GM19438 (cell line): ENCODE measurements around the gene GALNT11.
"Not testable (repeated sequence)": the region's sequence is repeated elsewhere in the genome, so short reads cannot be mapped to it uniquely, and the experiment has no call there.

ENCODE experiments used
- ATAC-seq: cut with Tn5 transposase; IDR thresholded peaks from one replicate; pipeline ENCODE4 v1.9.1; 2021; ENCODE audit warnings: low read depth; ENCODE audit not compliant: unreplicated experiment

GALNT11 gene

DNA sequence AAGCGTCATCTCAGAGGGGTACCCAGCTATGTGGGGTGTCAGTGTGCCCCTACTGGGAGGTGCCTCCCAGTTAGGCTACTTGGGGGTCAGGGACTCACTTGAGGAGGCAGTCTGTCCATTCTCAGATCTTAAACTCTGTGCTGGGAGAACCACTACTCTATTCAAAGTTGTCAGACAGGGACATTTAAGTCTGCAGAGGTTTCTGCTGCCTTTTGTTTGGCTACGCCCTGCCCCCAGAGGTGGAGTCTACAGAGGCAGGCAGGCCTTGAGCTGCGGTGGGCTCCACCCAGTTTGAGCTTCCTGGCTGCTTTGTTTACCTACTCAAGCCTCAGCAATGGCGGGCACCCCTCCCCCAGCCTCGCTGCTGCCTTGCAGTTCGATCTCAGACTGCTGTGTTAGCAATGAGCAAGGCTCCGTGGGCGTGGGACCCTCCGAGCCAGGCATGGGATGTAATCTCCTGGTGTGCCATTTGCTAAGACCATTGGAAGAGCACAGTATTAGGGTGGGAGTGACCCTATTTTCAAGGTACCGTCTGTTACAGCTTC lies 40.4 kb downstream of the GALNT11 start:
- not testable (repeated sequence) for ATAC-seq

DNA sequence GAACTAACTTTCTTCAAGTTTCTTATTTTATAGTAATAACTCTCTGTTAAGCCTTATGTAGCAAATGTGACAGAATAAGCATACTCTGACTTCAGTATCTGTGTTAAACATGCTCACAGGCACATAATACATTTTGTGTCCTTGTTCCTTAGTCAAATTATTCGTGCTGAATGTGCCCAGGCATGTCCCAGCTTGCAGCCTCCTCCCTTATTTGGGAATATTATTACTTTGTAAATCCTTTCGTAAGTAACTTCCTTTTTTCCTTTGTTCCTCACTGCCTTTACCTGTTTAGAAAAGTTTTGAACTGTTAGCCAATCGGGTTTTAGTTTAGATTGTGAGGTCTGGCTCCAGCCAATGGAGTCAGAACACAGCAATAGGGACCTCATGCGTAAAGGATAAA lies 46.9 kb downstream of the GALNT11 start:
- ATAC-seq, result no peak

DNA sequence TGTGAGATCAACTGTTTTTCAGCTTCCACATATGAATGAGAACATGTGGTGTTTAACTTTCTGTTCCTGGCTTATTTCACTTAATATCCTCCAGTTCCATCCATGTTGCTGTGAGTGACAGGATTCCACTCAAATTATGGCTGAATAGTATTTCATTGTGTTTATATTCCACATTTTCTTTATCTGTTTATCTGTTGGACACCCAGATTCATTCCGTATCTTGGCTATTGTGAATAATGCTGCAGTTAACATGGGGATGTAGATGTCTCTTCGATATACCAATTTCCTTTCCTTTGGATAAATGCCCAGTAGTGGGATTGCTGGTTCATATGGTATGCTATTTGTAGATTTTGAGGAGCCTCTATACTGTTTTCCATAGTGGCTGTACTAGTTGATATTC lies 47.9 kb downstream of the GALNT11 start:
- ATAC-seq, result no peak

DNA sequence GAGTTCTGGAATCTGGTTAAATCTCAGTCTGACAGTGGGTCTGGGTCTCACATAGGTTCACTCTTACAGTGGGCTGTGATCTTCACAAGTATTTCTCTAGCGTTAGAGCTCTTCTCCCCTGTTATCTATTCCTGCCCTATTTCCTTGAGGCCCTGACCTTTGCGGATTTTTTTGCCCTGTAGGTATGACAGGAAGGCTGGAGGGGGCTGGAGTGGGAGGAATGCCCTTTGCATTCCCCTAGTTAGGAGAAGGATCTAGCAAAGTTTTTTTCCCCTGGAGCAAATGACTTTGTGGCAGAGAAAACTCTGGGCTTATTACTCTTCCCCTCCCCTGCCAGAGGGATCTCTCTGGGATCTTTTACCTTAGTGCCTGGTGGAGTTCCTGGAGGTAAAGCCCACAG lies 49.2 kb downstream of the GALNT11 start:
- no peak for ATAC-seq

DNA sequence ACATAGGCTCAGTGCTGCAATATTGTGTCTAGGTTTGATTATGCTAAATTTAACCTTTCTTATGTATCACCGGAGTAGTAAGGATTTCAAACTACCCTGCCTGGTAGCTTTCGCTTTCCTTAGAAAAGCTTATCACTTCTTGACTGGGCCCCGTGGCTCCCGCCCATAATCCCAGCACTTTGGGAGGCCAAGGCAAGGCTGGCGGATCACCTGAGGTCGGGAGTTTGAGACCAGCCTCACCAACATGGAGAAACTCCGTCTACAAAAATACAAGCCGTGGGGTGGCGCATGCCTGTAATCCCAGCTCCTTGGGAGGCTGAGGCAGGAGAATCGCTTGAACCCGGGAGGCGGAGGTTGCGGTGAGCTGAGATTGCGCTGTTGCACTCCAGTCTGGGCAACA lies 49.9 kb downstream of the GALNT11 start:
- ATAC-seq, result not testable (repeated sequence)

DNA sequence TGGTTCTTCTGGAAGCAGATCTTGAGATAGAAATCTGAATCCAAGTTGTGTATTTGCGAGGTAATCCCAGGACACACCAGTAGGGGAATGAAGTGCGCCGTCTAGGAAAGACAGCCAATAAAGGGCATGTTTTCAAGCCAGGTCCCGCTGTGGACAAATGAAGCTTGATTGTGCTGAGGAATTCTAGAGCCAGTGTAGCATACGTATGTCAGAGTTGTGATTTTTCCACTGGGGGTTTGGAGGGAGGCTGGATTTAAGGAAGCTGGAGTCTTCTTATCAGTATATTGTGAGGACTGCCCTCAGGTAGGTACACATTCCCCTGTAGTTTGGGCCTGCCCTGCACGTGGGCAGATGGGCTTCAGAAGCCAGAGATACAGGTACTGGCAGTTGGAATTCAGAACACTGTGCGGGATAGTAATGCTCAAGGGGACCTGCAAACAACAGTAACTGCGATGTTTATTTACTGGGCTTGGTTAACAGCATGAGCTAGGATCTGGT lies 50.9 kb downstream of the GALNT11 start:
- no peak for ATAC-seq

DNA sequence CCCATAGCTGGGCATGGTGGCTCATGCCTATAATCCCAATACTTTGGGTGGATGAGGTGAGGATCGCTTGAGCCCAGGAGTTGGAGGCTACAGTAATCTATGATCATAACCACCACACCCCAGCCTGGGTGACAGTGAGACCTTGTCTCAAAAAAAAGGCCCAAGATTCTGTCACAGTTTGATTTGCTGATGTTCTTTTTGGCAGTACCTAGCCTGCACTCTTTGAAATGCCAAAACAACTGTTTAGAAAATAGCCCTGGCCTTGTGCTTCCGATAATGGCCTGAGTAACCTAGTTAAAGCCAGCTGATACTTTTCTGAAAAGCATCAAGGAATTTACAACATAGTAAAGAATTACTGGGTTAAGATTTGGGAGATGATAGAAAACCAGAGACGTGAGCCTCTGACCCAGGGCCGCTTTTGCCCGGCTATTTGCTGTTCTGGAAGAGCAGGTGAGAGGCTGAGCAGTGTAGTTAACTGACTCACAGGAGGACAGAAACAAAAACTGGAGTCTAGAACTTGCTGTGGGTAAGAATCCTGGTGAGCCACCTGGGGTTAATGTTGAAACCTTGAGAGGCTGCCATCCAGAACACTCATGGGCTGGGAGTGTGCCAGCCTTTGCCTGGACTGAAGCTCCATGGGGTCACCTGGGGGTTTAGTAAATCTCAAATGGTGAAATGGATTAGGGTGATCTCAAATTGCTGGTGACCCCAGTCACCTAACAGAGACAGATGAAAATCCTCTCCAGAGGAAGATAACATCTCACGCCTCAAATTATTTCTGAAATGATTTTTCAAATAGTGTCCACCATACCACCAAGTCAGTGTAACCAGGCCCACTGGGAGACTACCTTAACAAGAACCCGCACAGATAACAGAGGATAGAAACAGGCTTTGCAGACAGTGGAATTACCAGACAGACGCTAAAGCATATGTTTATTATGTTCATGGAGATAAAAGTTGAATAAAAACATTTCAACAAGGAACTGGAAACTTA lies 51.8 kb downstream of the GALNT11 start:
- ATAC-seq, result no peak

DNA sequence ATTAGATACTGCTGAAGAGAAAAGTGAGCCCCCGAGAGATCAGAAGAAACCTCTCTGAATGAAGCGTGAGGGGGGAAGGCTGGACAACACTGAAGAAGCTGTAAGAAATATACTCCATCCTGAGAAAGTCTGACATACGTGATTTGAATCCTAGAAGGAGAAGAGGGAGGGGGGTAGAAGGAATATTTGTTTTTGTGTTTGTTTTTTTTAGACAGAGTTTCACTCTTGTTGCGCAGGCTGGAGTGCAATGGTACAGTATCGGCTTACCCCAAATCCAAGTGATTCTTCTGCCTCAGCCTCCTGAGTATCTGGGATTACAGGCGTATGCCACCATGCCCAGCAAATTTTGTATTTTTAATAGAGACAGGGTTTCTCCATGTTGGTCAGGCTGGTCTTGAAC lies 52.6 kb downstream of the GALNT11 start:
- no peak for ATAC-seq

DNA sequence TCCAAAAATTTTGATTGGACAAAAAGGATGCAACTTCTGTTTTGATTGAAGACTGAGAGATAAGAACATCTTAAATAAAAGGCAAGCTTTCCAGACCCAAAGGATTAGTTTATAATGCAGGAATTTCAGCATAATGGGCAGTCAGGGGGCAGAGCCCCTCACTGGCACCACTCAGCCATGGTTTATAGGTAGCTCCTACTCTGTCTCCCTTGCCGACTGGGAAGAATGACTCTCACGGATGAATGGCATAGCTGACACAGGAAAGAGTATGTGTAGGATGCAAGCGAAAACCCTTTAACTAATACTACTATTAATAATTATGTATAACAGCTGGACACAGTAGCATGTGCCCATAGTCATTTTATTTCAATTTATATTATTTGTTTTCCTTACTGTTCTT lies 53.3 kb downstream of the GALNT11 start:
- no peak for ATAC-seq

DNA sequence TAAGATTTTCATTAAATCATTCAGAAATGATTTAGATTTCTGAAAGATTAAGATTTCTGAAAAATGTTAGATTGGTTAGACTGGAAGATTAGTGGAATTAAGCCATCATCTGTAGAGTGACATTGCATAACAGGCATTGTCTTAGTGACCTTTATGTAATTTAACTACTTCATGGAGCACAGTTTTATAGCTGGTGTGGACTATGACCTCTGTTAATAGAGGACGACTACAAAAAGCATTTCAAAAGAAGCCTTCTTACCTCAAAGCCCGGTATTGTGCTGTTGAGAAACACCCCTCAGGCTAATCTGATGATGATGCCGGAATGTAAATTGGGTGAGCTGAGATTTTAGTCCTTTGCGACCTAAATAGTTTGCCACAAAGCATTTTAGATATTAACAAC lies 55.6 kb downstream of the GALNT11 start:
- no peak for ATAC-seq

DNA sequence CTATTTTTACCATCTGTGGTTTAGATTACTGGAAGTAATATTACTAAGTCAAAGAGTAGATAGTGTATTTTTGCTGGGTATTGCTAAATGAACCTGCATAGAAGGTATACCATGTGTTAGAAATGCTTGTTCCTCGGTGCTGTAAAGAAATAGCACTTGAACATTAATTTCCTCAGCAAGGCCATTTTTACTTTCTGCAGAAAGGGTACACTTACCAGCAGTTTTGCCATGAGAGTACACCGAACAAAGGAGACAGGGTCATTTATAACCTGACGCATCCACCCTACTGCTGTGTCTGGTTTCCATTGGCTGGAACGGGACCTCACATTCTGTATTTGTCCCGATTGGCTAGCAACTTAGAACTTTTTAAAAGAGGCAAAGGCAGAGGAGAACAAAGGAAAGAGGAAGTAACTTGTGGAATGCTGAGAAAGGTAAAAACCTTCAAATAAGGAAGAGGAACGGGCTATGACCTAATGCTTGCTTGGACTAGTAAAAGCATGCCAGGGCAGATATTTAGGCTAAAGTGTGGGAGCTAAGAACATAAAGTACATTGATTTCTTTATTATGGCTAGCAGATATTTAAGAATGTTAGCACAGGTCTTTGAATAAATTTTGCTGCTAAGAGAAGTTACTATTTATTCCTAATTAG lies 56.7 kb downstream of the GALNT11 start:
- ATAC-seq, result not testable (repeated sequence)

DNA sequence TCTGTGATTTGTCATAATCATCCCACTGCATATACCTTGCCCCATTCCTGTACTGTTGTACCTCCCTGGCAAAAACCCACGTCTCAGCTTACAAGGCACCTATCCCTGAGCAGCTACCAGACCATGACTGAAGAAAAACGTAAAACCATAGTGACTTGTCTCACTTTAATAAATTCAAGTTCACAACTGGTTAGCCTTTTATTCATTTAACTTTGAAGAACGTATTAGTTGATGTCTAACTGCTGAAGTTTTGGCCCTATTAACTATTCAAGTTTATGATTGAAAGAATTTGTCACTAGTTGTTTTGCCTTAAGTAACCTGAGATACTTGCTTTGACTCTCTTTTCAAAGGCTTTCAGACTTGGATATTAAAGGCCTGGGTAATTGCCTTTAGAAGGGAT lies 59.7 kb downstream of the GALNT11 start:
- ATAC-seq, result no peak

DNA sequence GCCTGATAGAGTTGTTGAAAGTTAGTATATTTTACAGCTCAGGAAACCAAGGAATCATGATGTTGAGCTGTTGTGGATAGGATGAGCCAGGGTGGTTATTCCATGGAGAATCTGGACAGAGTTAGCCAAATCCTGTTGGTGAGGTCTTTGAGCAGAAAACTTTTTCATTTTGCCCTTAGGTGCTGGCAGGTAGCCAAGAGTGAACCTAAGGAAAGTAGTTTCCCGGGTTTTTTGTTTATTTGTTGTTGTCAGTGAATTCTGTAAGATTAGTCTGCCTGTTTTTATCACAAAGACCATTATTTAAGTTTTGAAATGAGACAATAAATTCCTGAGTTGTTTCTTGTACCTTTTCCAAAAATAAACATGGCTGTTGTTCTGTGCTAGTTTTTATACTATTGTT lies 61.0 kb downstream of the GALNT11 start:
- no peak for ATAC-seq

DNA sequence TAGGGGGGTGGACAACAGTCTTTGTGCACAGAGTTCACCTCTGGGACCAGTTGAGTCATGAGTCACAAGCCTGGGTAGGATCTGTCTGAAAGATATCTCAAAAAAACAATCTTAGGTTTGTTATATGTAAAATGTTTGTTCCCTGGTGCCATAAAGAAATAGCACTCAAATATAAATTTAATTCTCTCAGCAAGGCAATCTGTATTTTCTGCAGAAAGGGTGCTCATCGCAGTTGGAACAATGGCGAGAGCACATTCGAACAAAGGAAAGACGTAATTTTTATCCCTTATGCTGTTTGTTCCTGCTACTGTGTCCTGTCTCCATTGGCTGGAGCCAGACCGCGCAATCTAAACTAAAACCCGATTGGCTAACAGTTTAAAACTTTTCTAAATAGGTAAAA lies 63.7 kb downstream of the GALNT11 start:
- ATAC-seq, result no peak

DNA sequence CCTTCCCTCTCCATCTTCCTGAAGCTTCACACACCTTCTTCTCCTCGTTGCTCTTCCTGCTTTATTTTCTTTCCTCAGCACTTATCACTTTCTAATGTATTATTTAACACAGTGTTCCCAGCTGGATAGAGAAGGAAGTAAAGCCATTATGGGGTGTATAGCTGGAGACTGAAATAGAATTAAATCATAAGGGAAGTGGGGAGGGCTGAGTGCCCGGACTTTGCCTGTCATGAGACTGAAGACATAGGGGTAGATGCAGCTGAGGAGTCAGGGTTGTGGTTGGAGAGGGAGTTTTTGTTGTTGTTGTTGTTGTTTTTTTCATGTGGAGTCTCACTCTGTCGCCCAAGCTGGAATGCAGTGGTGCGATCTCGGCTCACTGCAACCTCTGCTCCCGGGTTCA lies 65.3 kb downstream of the GALNT11 start:
- ATAC-seq, result no peak

DNA sequence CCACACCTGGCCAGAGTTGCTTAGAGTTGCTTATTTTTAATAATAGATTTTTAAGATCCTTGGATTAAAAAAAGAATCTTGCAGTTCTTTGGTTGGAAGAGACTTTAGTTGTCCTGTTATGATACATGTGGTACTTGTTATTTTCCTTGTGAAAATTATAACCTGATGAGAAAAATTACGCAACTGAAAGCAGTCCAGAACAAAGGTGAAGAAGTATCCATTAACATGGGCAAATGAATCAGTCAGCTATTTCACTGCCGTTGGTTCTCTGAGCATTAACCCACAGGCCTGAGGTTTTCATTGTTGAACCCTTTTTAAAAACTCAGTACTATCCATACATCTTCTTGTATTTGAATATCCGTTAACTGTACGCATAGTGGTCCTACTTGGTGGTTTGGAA lies 68.2 kb downstream of the GALNT11 start:
- no peak for ATAC-seq

DNA sequence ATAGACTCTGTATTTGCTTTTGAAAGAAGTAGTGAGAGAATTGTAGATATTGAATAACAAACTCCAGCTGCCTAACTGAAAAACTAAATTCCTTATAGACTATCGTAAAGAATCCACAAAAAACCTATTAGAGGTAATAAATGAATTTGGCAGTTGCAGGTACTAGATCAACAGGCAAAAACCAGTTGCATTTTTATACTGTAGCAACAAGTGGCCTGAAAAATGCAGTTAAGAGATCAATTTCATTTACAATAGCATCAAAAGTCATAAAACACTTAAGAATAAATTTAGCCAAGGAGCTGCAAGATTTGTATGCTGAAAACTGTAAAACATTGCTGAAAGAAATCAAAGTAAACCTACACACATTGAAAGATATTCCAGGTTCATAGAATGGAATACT lies 70.3 kb downstream of the GALNT11 start:
- no peak for ATAC-seq

DNA sequence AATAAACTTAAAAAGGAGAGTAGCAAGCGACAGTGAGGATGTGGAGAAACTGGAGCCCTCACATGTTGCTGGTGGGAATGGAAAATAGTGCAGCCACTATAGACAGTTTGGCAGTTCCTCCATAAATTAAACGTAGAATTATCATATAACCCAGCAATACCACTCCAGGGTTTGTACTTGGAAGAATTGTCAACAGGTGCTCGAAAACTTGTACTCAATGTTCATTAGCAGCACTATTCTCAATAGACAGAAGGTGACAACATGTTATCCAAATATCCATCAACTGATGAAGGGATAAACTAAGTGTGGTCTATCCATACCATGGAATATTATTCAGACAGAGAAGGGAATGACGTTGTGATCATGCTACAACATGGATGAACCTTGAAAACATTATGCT lies 71.9 kb downstream of the GALNT11 start:
- no peak for ATAC-seq

DNA sequence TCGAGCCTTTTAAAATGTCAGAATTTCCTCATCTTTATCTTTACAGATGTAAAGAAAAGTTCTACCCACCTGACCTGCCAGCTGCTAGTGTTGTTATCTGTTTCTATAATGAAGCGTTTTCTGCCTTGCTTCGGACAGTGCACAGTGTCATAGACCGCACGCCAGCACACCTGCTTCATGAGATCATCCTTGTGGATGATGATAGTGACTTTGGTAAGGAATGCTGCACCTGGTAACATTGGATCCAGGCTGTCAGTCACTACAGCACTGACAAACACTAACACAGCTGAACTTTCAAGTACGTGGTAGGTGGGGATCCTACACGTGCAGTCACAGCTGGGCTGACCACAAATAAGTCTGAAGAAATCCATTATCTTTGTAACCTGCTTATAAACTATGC lies 77.6 kb downstream of the GALNT11 start:
- no peak for ATAC-seq

DNA sequence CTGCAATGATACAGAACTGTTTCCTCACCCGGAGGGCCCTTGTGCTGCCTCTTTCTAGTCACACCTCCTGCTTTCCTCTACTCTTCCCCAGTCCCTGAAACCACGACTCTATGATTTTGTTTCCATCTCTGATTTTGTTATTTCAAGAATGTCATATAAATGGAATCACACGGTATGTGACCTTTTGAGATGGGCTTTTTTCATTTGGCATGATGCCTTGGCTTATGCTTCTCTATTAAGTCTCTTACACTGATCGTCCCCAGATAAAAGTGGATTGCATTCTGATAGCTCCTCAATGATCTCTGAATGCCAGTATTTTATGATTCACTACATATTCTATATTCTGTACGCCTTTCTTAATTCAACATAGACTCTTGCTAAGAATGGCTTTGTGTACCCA lies 78.2 kb downstream of the GALNT11 start:
- ATAC-seq, result no peak

DNA sequence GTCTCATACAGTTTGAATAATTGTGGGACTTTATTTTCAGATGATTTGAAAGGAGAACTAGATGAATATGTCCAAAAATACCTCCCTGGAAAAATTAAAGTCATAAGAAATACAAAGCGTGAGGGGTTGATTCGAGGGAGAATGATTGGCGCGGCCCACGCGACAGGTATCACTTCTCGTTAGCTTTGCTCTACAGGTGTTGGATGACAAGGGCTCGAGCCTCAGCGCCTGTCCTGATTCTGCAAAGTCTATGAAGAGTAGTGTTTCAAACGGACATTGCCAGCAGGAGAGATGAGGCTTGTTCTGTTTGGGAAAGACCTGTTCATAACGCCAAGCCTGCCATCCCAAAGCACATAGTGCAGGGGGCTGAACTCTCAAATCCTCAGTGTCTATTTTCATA lies 79.7 kb downstream of the GALNT11 start:
- ATAC-seq, result no peak

DNA sequence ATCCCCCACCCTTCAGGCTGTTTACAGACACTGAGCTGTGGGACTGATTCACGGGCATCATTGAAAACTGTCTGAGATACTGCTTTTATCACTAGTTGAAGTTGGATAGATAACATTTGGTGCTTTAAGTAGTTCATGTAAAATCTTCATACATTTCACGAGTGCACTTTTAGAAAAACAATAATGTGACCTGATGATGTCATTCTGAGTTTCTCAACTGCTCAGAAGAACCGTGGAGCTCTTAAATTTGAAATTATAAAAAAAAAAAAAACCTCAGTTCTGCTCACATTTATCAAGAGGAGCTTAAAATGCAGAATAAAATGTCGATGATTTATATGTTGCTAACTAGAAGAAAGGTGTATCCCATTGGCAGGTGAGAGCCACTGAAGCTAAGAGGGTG lies 81.5 kb downstream of the GALNT11 start:
- no peak for ATAC-seq
